ENCODE results near the gene ITGA3.

GRCh38 chr17:50099003-50099402 is 43.1 kb downstream of the ITGA3 start:
- TF ChIP-seq CTCF (conservative IDR thresholded peaks at IDR 0.05 in 1 of 2, IDR thresholded peaks at IDR 0.05 in 1 of 2; ENCODE audit: extremely low read depth in 1 of 2, insufficient read depth in 1 of 2, low read depth in 1 of 2, low read length in 2 of 2) (no peak), EZH2 (IDR thresholded peaks at IDR 0.05; ENCODE audit: borderline replicate concordance, low read length) (no peak)

All from mammary epithelial cell (primary cell).